HG03460 (cell line): ENCODE measurements around the gene TEX12.

ENCODE experiments used
- ATAC-seq: cut with Tn5 transposase; IDR thresholded peaks from one replicate; pipeline ENCODE4 v1.9.1; 2021; ENCODE audit not compliant: unreplicated experiment

TEX12 gene

GRCh38 chr11:112210890-112211289, 43.7 kb downstream of the TEX12 start:
- ATAC-seq: no peak

- no peak for ATAC-seq
Measured at GRCh38 chr11:112211536-112211935, 44.4 kb downstream of the TEX12 start.

GRCh38 chr11:112212290-112212689, 45.1 kb downstream of the TEX12 start:
- no peak for ATAC-seq

- no peak for ATAC-seq
Measured at GRCh38 chr11:112212710-112213109, 45.5 kb downstream of the TEX12 start.

- ATAC-seq: no peak
Measured at GRCh38 chr11:112213753-112214152, 46.6 kb downstream of the TEX12 start.

GRCh38 chr11:112215621-112216020, 48.4 kb downstream of the TEX12 start:
- ATAC-seq: no peak

GRCh38 chr11:112216561-112217105, 49.5 kb downstream of the TEX12 start:
- ATAC-seq: no peak

- peak; percentile 97 for ATAC-seq
Measured at GRCh38 chr11:112219476-112220232, 52.5 kb downstream of the TEX12 start.

GRCh38 chr11:112221274-112221835, 54.2 kb downstream of the TEX12 start:
- no peak for ATAC-seq
